GM18505 (cell line): ENCODE results near the gene AGBL1.

Source experiments
- ATAC-seq: cut with Tn5 transposase; IDR thresholded peaks from one replicate; pipeline ENCODE4 v1.9.1; 2021; ENCODE audit not compliant: unreplicated experiment
- POLR2A ChIP-seq: IDR thresholded peaks from 4 replicates; pipeline ENCODE4 v1.6.1; 2011; ENCODE audit warnings: borderline replicate concordance; ENCODE audit not compliant: insufficient read depth, insufficient read length; ENCODE audit errors: extremely low read depth

AGBL1 gene

DNA sequence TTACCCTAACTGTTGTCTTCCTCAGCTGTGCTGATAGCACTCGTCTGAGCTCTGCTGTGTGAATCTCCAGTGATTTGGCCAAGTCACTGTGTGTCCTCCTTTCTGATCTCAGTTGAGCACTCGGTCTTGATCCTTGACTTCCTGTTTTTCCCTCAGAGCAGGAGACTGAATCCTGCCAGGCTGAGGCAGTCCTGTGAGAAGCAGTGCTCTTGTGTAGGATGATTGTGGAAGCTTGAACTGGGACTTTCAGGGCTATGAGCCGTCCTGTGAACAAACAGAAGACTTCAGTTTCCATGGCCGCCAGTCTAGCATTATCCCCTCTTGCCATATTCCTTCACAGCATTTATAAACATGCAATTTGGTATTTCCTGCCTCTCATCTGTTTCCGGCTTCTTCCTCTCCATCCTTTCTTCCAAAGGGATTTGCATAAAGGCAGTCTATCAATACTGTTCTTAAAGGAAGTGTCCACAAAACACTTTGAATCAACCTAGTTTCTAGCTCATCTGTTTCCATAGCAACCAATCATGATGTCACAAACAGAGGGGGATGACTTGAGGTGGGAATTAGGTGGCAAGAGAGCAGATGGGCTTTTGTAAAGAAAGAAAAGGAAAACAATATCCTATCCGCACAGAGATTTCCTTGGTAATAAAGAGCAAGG lies 237.2 kb downstream of the AGBL1 start:
- no peak for ATAC-seq
- TF ChIP-seq POLR2A: no peak

DNA sequence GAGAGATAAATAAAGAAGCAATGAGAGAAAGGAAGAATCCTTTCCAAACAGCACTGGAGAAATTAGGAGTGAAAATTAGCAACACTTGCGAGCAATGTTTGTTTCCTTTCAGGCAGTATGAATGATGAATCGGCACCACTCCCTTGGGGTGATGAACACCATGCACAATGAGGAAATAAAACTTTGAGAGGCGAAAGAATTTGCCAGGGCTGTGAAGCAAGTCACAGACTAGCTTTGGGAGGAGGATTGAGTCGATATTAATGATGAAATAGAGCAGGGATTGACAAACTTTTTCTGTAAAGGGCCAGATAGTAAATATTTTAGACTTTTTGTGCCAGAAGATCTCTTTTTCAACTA lies 237.7 kb downstream of the AGBL1 start:
- no peak for TF ChIP-seq POLR2A
- ATAC-seq: no peak

DNA sequence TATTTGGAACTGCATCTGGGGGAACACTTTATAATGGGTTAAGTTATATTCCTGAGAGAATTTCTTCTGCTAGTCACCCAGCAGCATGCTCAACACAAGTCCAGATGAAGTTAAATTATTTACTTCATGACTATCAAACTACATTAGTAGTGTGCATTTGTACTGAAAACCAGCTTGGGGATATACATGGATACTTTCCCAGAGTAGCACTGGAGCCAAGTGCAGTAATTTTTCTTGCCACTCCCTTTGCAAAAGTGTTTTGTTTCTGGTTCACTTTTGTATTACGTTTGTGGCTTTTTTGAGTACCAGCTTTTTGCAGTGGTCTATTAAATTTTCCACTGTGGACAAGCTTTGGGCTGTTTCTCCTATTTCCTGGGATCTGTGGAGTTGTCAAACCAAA lies 243.0 kb downstream of the AGBL1 start:
- no peak for ATAC-seq
- no peak for TF ChIP-seq POLR2A

DNA sequence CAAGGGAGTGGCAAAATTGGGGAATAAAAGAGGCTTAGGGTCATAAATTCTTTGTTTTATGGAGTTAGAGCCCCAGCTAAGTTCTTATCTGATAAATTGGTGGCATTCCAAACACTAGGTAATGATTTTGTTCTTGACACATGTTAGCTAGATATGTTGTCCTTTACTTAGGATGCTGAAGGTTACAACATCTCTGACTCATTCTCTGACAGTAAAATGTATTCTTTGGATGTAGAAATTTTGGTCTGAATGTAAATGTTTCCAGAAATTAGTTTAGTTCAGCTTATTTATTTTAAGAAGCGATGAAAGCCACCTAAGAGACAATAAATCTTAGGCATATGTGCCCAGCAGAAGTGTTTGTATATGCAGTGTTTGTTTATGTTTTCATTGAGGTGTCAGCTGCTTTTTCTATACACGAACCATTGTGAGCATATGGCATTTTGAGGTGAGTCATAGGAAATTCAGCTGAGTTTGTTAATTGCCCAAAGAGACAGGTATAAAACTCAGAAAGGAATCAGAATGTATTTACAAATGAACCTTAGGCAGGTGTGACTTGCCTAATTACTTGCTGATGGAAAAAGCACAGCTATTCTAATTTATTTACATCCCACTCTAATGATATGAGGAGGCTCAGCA lies 247.7 kb downstream of the AGBL1 start:
- no peak for ATAC-seq
- no peak for TF ChIP-seq POLR2A

DNA sequence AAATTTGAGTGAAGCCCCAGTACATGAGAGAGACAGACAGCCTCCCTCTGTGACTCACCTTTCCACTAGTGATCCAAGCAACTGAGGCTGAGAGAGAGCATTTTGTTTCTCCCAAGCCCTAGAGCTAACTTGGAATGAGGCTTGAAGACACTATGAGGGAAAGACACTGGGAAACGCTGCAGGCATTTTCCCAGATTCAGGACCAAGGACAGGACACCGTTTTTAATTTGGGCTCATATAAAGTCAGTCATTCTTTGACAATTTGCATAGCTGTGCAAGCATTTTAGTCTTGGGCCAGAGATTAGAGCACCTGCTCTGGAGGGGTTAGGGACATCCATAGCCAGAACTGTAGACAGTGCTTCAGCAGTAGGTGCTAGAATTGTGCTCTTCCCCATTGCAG lies 249.0 kb downstream of the AGBL1 start:
- TF ChIP-seq POLR2A: no peak

DNA sequence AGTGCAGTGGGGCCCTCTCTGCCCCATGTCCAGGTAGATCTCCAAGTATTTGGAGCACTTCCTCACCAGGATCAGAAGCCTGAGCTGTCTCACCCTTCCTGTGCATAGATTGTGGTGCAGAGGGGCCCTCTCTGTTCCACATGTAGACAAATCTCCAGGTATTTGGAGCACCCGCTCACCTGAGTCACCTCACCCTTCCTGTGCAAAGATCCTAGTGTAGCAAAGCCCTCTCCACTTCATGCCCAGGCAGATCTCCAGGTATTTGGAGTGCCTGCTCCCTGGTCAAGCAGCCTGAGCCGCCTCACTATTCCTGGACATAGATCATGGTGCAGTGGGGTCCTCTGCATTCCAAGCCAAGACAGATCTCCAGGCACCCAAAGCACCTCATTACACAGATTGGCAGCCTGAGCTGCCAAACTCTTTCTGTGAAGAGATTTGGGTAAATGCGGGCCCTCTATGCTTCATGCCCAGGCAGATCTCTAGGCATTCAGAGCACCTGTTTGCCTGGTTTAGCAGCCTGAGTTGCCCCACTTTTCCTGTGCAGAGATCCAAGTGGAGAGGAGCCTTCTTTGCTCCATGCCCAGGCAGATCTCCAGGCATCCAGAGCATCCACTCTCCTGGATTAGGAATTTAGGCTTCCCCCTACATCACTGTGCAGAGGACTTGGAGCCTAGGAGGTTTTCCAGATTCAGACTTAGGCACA lies 249.8 kb downstream of the AGBL1 start:
- no peak for TF ChIP-seq POLR2A
- no peak for ATAC-seq

More for the DNA sequence above, 249.0 kb downstream of the AGBL1 start:
- ATAC-seq: no peak

DNA sequence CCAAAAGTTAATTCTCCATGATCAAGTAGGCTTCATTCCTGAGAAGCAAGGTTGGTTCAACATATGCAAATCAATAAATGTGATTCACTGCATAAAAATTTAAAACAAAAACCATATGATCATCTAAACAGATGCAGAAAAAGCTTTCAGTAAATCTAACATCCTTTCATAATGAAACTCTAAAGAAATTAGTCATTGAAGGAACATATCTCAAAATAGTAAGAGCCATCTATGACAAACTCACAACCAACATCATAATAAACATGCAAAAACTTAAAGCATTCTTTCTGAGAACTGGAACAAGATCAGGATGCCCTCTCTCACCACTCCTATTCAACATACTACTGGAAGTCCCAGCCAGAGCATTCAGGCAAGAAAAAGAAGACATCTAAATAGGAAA lies 254.1 kb downstream of the AGBL1 start:
- no peak for TF ChIP-seq POLR2A
- ATAC-seq: no peak

DNA sequence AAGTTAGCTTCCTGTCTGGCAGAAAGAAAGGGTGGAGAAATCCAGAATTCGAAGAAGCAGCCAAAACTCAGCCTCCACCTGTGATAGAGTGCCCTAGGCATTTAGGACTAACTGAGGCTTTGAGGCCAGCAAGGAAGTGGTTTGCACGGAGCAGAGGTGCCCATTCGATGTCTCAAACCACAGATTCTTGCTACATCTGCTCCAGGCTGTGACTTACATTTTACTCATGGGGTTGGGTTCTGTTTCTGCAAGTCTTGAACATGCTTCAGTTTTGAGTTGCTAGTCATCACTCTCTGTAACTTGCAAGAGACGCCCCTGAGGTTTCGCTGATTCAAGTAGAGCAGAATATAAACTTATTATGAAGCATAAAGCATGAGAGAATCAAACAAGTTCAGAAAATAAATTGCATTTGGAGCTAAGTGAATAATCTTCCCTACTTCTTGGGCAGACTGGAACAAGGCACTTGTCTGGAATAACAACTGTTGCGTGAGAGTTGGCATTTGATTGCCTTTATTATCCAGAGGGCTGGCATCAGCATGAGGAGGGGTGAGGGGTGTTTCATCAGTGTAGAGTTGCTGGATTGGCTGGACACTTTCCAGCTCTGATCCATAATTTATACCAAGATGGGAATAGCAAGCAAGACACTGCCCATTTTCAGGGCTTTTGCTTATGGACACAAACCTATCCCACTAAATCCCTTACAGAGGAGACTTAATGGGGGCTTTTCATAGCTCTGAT lies 256.5 kb downstream of the AGBL1 start:
- no peak for TF ChIP-seq POLR2A
- no peak for ATAC-seq

DNA sequence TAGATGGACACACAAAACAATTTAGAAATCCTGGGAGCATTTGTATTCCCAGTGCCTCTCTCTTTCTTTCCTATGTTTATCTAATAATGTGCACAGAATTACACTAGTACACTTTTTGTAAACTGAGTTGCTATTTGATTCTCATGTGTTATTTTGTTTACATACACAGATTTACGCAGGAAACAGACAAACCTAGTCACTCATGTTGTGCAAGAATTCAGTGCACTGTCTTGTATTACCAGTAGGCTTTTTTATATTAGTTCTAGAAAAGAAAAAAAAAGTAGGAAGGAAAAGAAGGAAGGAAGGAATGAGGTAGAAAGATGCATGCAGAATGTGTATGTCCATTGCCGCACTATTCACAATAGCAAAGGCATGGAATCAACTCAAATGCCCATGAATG lies 257.4 kb downstream of the AGBL1 start:
- ATAC-seq: no peak
- no peak for TF ChIP-seq POLR2A

DNA sequence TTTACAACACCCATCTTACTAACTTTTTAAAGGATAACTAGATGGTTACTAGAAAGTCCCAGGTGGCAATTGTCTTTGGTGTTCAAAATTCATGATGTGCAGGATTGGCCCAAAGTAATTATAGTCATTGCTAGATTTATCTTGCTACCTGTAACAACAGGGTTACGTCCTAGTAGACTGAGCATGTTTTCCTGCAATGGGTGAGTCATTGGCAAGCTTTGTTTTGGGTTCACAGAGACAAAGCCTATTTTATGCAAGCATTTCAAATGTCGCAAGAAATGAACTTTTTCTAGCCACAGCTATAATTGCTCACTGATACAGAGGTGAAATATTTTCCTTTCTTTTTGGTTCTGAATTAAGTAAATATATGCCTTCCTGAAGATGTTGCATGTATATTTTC lies 267.6 kb downstream of the AGBL1 start:
- TF ChIP-seq POLR2A: no peak
- no peak for ATAC-seq

DNA sequence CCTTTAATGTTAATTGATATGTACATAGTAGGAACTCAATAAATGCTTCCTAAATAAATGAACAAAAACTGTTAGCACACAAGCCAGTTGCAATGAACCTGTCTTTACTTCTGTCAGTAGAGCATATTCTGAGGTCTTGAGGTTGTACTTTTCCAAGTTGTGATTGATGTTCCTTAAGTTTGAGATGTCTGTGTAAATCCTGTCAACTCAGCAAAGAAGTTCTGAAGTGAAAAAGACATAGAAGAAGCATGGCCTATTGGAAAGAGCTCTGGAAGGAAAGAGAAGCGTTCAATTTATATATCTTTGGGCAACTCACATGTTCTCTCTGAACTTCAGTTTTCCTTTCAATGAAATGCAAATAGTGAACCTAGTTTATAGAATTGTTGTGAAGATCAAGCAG lies 269.9 kb downstream of the AGBL1 start:
- TF ChIP-seq POLR2A: no peak
- ATAC-seq: no peak

DNA sequence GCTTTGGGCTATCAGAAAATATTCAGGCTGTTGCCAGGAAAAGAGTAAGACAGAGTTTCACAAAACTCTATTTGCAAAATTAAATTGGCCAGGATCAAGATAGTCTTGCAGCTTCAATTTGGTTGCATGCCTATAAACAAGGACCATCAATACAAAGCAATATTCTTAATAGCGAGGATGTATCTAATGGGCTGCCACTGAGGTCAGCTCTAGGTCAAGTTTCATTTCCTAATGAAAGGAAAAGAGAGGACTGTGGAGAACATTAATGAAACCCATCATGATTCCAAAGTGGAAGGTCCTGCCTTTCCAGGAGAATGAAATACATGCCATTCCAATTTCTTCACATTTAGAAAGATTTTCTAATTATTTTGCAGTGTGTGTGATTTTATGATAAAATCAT lies 273.5 kb downstream of the AGBL1 start:
- no peak for ATAC-seq
- no peak for TF ChIP-seq POLR2A

DNA sequence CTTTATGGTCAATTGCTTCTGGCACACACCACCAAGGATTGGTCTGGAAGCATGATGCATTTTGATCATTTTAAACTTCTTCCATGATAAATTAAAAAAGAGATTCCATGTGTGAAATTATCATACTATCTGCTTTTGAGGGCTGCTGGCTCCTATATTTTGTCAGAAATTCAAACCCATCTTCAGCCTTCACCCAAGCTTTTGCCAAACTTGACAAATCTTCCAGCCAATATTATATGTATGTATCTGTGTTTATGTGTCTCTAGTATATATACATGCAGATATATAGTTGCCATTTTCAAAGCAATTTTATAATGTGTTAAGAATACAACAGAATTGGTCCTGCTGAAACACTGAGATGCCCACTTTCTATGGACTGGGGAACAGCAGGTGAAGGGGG lies 275.7 kb downstream of the AGBL1 start:
- no peak for TF ChIP-seq POLR2A
- no peak for ATAC-seq
